K562 (cell line): ENCODE measurements around the gene ABT1. TPM values are rescaled to one million over a fixed set of nuclear protein-coding genes. Genes with fewer than 3 reads are reported as not detected.
A peak's percentile ranks its signal among the peaks of the same experiment; 100 is the strongest.

ENCODE experiments used
- BRCA1 ChIP-seq, 2 experiments: fragments of 450-650 bp in 1 of 2; sonication (generic) in 1 of 2; formaldehyde crosslinking in 1 of 2; IDR thresholded peaks; 2 replicates each; pipeline versions ENCODE4 v1.5.0 to v1.6.1; 2017 to 2020; ENCODE audit warnings: mild to moderate bottlenecking in 1 of 2, missing genetic modification reagents in 1 of 2
- CBFA2T3 ChIP-seq: fragments of 450-650 bp; IDR thresholded peaks from 2 replicates; pipeline ENCODE4 v1.6.1; 2017
- CEBPG ChIP-seq, 3 experiments: fragments of 200-800 bp in 1 of 3; sonication (Bioruptor generic) in 1 of 3; sonication (generic) in 1 of 3; formaldehyde crosslinking in 1 of 3; IDR thresholded peaks in 2 of 3; conservative IDR thresholded peaks in 1 of 3; 2 replicates each; pipeline versions ENCODE4 v1.6.1 to v1.8.0; 2016 to 2022; ENCODE audit warnings: missing compliant biosample characterization in 2 of 3, missing genetic modification characterization in 2 of 3, mild to moderate bottlenecking in 1 of 3, missing genetic modification reagents in 1 of 3
- FOXP1 ChIP-seq: sonication (generic); formaldehyde crosslinking; IDR thresholded peaks from 2 replicates; pipeline ENCODE4 v1.8.0; 2022; ENCODE audit warnings: mild to moderate bottlenecking, missing genetic modification reagents
- HLTF ChIP-seq: fragments of 450-650 bp; IDR thresholded peaks from 2 replicates; pipeline ENCODE4 v1.6.1; 2016
- HMG20B ChIP-seq: fragments of 250-450 bp; sonication (Bioruptor Pico); IDR thresholded peaks from 2 replicates; pipeline ENCODE4 v1.5.0; 2021; ENCODE audit warnings: mild to moderate bottlenecking
- MECOM ChIP-seq: fragments of 250-450 bp; sonication (Bioruptor Pico); IDR thresholded peaks from 2 replicates; pipeline ENCODE4 v1.8.0; 2022; ENCODE audit warnings: inconsistent platforms
- NBN ChIP-seq: fragments of 450-650 bp; IDR thresholded peaks from 2 replicates; pipeline ENCODE4 v1.6.1; 2016; ENCODE audit warnings: low read depth, mild to moderate bottlenecking
- NCOA6 ChIP-seq: fragments of 450-650 bp; IDR thresholded peaks from 2 replicates; pipeline ENCODE4 v1.6.1; 2017; ENCODE audit warnings: mild to moderate bottlenecking
- NCOR1 ChIP-seq: fragments of 450-650 bp; IDR thresholded peaks from 2 replicates; pipeline ENCODE4 v1.6.1; 2016; ENCODE audit warnings: mild to moderate bottlenecking, moderate library complexity
- PPARD ChIP-seq: fragments of 250-450 bp; sonication (Bioruptor Pico); IDR thresholded peaks from 2 replicates; pipeline ENCODE4 v1.8.0; 2022; ENCODE audit warnings: inconsistent platforms, mild to moderate bottlenecking, moderate library complexity
- SMC3 ChIP-seq: conservative IDR thresholded peaks from 2 replicates; pipeline ENCODE4 v1.6.1; 2011; ENCODE audit warnings: low read depth, low read length, improper control_type of control experiment; ENCODE audit not compliant: insufficient read depth
- STAT5A ChIP-seq: IDR thresholded peaks from 2 replicates; pipeline ENCODE4 v1.6.1; 2012; ENCODE audit warnings: low read length, inconsistent platforms, borderline replicate concordance
- TCF7L2 ChIP-seq: fragments of 150-350 bp; IDR thresholded peaks from 2 replicates; pipeline ENCODE4 v1.6.1; 2016; ENCODE audit warnings: low read depth, mild to moderate bottlenecking, low read length, moderate library complexity
- VEZF1 ChIP-seq: fragments of 200-800 bp; sonication (Bioruptor generic); IDR thresholded peaks from 2 replicates; pipeline ENCODE4 v1.6.1; 2017; ENCODE audit warnings: missing genetic modification characterization, missing compliant biosample characterization
- ZBTB1 ChIP-seq: sonication (generic); formaldehyde crosslinking; IDR thresholded peaks from 2 replicates; pipeline ENCODE4 v1.8.1; 2023; ENCODE audit warnings: missing genetic modification reagents, low read depth, mild to moderate bottlenecking, borderline replicate concordance
- ZNF316 ChIP-seq: fragments of 450-650 bp; IDR thresholded peaks from 2 replicates; pipeline ENCODE4 v1.6.1; 2016
- ZNF407 ChIP-seq: fragments of 450-650 bp; IDR thresholded peaks from 2 replicates; pipeline ENCODE4 v1.6.1; 2016; ENCODE audit warnings: low read depth
- ZNF561 ChIP-seq: fragments of 450-650 bp; formaldehyde crosslinking; conservative IDR thresholded peaks from 2 replicates; pipeline ENCODE4 v1.4.0; 2020; ENCODE audit warnings: mild to moderate bottlenecking, moderate library complexity
- polyA plus RNA-seq, 8 experiments: library from polyadenylated mRNA; depleted of rRNA in 4 of 8; stranded (reverse) in 5 of 8; unstranded in 3 of 8; fragments of >200 nt; fragmentation: Nextera tagmentation in 2 of 8; fragmentation: Illumina TruSeq in 1 of 8; extraction: Ambion mirVana in 2 of 8; extraction: Trizol in 1 of 8; gene quantifications; 2 replicates each; pipeline versions ENCODE4 v1.2.1 to v1.2.3, GENCODE V29; 2011 to 2014; ENCODE audit warnings: inconsistent platforms in 1 of 8, missing spikeins in 1 of 8
- total RNA-seq, 7 experiments: library from RNA; depleted of rRNA in 6 of 7; stranded (reverse); fragments of >200 nt in 6 of 7; fragmentation: Illumina TruSeq in 2 of 7; extraction: Trizol in 2 of 7; gene quantifications; 2 replicates each; pipeline versions ENCODE4 v1.2.1 to v1.2.3, GENCODE V29; 2011 to 2021; ENCODE audit warnings: low replicate concordance in 1 of 7

Gene ABT1
- total and polyA plus RNA-seq, 9 of the 15 experiments (the other 6 are each of a cell fraction or from before 2014, with no cell fraction given), result 8.8 to 52.7 (median 40.7) TPM

DNA sequence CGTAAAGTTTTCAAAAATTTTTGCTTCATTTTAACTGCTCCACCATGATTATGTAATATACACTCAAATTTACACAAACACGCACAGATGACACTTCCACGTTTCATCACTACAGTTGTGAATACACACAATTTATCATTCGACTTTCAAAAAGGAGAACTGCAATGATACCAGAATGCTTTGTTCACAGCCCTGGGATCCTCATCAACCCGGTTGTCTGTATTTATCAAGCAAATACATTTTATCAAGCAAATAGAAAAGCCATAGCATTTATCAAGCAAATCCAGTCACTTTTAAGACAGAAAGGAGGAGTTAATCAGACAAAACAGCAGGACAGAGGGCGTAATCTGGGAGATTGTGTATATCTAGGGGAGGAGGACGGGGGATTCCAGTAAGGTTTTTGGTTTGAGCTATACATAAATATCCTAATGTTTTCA lies 20.3 kb upstream of the ABT1 start (continued):
- TF ChIP-seq PPARD (CRISPR knock-in tag) (no peak), SMC3 (no peak), STAT5A (no peak), TCF7L2 (no peak), HLTF (no peak), NBN (peak; percentile 20; the same call in 1 of the 2 replicates), MECOM (CRISPR knock-in tag) (peak; percentile 12; the same call in 1 of the 2 replicates), NCOA6 (no peak), ZNF561 (no peak), HMG20B (no peak), ZBTB1 (CRISPR knock-in tag) (no peak), FOXP1 (no peak), ZNF407 (no peak), BRCA1 (IDR thresholded peaks at IDR 0.05) (no peak), BRCA1 (CRISPR knock-in tag; IDR thresholded peaks at IDR 0.05) (no peak), VEZF1 (CRISPR knock-in tag) (peak; percentile 56), CBFA2T3 (peak; percentile 85), NCOR1 (peak; percentile 61), CEBPG (CRISPR knock-in tag; IDR thresholded peaks at IDR 0.05) (no peak), CEBPG (tag; conservative IDR thresholded peaks at IDR 0.05 in 1 of 2, IDR thresholded peaks at IDR 0.05 in 1 of 2) (peak; percentile 72 to 86), ZNF316 (no peak)
